Coronary artery (tissue), 2 donors: ENCODE measurements around the gene ARHGAP22.
A peak's percentile ranks its signal among the peaks of the same experiment; 100 is the strongest.

ENCODE experiments used
- DNase-seq: peaks from one replicate; pipeline ENCODE4 v3.0.0-alpha.2; 2017; ENCODE audit warnings: low spot score
- H3K27ac ChIP-seq, 2 donors: fragments of 200-600 bp; sonication (generic); one replicate each; pipeline ENCODE4 v1.5.1; 2016 to 2019
- H3K4me3 ChIP-seq: fragments of 200-600 bp; sonication (generic); 2 replicates; pipeline ENCODE4 v1.5.1; 2016; ENCODE audit warnings: mild to moderate bottlenecking, moderate library complexity
- CTCF ChIP-seq: fragments of 200-600 bp; sonication (generic); IDR thresholded peaks from one replicate; pipeline ENCODE4 v1.5.1; 2019; ENCODE audit warnings: antibody characterized with exemption

ARHGAP22 gene

DNA sequence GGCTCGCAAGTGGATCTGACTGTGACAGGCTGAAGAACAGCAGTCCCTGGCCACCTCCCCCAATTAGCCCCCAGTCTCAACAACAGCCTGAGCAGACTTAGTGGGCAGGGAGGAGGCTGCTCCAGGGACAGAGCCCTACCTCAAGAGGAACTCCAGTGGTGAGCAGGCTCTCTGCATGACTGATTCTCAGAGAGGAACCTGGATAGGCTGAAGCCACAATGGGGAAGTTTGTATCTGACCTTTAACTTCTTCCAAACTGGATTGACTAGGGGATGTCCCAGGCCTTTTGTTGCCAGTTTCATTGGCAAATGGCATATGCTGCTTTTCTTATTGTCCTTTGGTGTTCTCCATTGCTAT lies 93.0 kb downstream of the ARHGAP22 start:
- TF ChIP-seq CTCF, result no peak
- Histone ChIP-seq H3K27ac (no peak overlapping the region), H3K4me3 (no peak overlapping the region)
- DNase-seq, result peak; percentile 61

GRCh38 chr10:48511066-48511874 lies 93.6 kb downstream of the ARHGAP22 start:
- Histone ChIP-seq H3K27ac (no peak overlapping the region), H3K4me3 (no peak overlapping the region)
- no peak for TF ChIP-seq CTCF
- DNase-seq, result peak; percentile 68

GRCh38 chr10:48509974-48510692 lies 94.7 kb downstream of the ARHGAP22 start:
- TF ChIP-seq CTCF, result no peak
- H3K27ac ChIP-seq, result no peak overlapping the region
- H3K4me3 ChIP-seq, result no peak overlapping the region
- peak; percentile 50 for DNase-seq

GRCh38 chr10:48508791-48509772 lies 95.8 kb downstream of the ARHGAP22 start:
- no peak for TF ChIP-seq CTCF
- Histone ChIP-seq H3K27ac (no peak overlapping the region), H3K4me3 (no peak overlapping the region)
- peak; percentile 50 for DNase-seq

DNA sequence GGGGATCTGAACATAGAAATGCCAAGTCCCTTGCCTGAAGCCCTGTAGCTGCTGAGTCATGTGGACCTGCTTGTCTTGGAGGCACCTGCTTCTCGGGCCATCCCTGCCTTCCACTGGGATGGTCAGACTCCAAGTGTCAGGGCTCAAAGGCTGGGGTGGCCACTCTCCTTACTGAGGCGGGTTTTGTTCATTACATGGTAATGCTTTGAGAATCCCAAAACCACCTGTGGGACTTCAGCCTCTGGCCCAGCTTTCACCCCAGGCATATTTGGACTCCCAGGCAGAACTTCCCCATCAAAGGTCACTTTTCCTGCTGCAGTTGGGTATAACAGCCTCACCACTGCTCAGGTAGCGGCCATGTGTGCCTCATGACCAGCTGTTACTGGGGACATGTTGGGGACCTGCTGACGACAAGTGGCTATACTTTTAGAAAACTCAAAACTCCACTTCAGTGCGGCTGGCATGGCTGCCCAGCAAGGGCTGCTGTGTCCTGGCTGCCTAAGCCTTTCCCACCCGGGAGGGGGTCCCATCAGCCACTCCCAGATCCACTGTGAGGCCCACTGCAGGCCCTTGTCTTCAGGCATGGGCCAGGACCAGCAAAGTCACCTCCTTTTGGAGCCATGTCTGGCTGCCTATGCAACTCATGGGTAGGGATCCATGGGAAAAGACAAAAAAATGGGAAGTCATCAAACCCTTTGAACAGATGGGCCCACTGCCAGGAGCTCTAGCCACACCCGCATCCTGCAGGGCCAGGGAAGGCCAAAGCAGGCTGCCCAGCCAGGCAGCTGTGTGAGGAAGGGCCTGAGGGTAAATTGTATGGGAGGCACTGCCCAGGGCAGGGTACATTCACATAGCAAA lies 96.7 kb downstream of the ARHGAP22 start:
- Histone ChIP-seq H3K27ac (no peak overlapping the region), H3K4me3 (no peak overlapping the region)
- no peak for TF ChIP-seq CTCF
- DNase-seq, result peak; percentile 70

DNA sequence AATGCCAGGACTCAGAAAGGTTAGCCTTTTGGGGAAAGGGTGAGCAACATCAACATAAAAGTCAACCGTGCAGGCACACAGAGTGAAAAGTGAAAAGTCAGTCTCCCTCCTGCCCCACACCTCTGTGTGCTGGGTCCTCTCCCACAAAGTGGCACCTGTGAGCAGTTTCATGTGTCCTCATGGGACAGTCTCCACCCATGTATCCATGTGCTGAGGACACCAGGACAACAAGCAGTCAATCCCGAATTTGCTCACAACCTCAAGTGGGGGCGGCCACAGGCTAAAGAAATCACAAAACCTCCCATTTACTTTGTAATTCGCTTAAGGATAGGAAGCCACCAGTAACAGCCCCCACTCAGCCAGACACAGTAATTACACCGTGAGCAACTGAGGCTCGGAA lies 97.4 kb downstream of the ARHGAP22 start:
- H3K27ac ChIP-seq, result no peak overlapping the region
- no peak for DNase-seq
- H3K4me3 ChIP-seq, result no peak overlapping the region
- no peak for TF ChIP-seq CTCF
